Measurements from ENCODE around the gene SNCB.

Gene SNCB

GRCh38 chr5:176671399-176671798 is 41.1 kb upstream of the SNCB start:
- no peaks in the 10 kb centered on the region for H3K36me3 ChIP-seq (ENCODE audit: insufficient read depth, low read length)
- no peak overlapping the region for H2AFZ ChIP-seq (ENCODE audit: low read length, unreplicated experiment)
- peaks cover 10% of the 10 kb centered on the region for H3K4me1 ChIP-seq (ENCODE audit: control insufficient read depth, insufficient read depth, low read length, unreplicated experiment)
- H3K27me3 ChIP-seq (ENCODE audit: insufficient read depth, low read length): peaks cover 58% of the 10 kb centered on the region
- no peak overlapping the region for H3K27ac ChIP-seq (ENCODE audit: low read depth, low read length)
- no peaks in the 10 kb centered on the region for H3K79me2 ChIP-seq (ENCODE audit: control insufficient read depth, insufficient read depth, low read length, unreplicated experiment)
- H3K4me3 ChIP-seq (ENCODE audit: low read depth, low read length): no peak overlapping the region

- no peak overlapping the region for H3K4me3 ChIP-seq (ENCODE audit: low read depth, low read length)
- H3K27ac ChIP-seq (ENCODE audit: low read depth, low read length): no peak overlapping the region
- H2AFZ ChIP-seq (ENCODE audit: low read length, unreplicated experiment): no peak overlapping the region
- H3K36me3 ChIP-seq (ENCODE audit: insufficient read depth, low read length): no peaks in the 10 kb centered on the region
- H3K4me1 ChIP-seq (ENCODE audit: control insufficient read depth, insufficient read depth, low read length, unreplicated experiment): peaks cover under 1% of the 10 kb centered on the region
- no peaks in the 10 kb centered on the region for H3K79me2 ChIP-seq (ENCODE audit: control insufficient read depth, insufficient read depth, low read length, unreplicated experiment)
- peaks cover 64% of the 10 kb centered on the region for H3K27me3 ChIP-seq (ENCODE audit: insufficient read depth, low read length)
Measured at GRCh38 chr5:176670449-176670848, 40.1 kb upstream of the SNCB start.

DNA sequence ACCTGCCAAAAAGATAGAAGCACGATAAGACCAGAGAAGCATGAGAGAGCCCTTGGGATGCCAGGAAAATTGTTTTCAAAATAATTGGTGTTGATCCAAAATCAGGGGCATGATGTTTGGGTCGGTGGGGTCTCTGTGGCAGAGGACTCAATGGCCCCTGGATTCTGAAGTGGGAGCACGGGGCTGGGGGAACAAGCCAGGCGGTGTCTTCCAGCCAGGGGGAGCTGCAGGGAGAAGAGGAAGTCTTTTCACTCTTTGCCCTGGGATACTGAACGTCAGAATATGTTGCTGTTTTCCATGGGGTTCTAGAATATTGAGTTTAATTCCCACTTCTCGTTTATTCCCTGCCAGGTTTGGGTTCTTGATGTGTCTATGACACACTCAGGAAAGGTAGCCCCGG is 37.3 kb upstream of the SNCB start:
- Histone ChIP-seq H3K27ac (ENCODE audit: low read depth, low read length) (no peak overlapping the region), H3K36me3 (ENCODE audit: insufficient read depth, low read length) (no peaks in the 10 kb centered on the region), H3K27me3 (ENCODE audit: insufficient read depth, low read length) (peaks cover 81% of the 10 kb centered on the region), H3K4me1 (ENCODE audit: control insufficient read depth, insufficient read depth, low read length, unreplicated experiment) (no peaks in the 10 kb centered on the region), H3K79me2 (ENCODE audit: control insufficient read depth, insufficient read depth, low read length, unreplicated experiment) (no peaks in the 10 kb centered on the region), H2AFZ (ENCODE audit: low read length, unreplicated experiment) (no peak overlapping the region), H3K4me3 (ENCODE audit: low read depth, low read length) (no peak overlapping the region)

DNA sequence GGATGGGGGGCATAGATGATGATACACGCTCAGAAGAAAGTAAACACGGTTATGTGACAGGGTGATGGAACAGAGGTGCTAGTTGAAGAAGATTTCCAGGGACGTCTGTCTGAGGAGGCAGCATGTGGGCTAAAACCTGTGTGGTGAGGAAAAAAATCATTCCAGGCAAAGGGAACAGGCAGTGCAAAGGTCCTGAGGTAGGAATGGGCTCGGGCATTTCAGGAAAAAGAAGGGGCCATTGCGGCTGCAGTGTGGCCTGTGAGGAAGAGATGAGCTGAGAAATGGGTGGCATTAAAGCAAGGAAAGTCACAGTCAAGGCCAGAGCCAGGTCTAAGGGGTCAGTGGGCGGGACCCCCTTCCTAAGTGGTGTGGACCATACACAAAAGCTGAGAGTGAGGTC is 35.2 kb upstream of the SNCB start:
- Histone ChIP-seq H3K27me3 (ENCODE audit: insufficient read depth, low read length) (peaks cover 64% of the 10 kb centered on the region), H3K79me2 (ENCODE audit: control insufficient read depth, insufficient read depth, low read length, unreplicated experiment) (no peaks in the 10 kb centered on the region), H3K4me1 (ENCODE audit: control insufficient read depth, insufficient read depth, low read length, unreplicated experiment) (no peaks in the 10 kb centered on the region), H3K36me3 (ENCODE audit: insufficient read depth, low read length) (no peaks in the 10 kb centered on the region), H2AFZ (ENCODE audit: low read length, unreplicated experiment) (no peak overlapping the region), H3K27ac (ENCODE audit: low read depth, low read length) (no peak overlapping the region), H3K4me3 (ENCODE audit: low read depth, low read length) (no peak overlapping the region)

GRCh38 chr5:176664886-176665285 is 34.6 kb upstream of the SNCB start:
- Histone ChIP-seq H3K4me3 (ENCODE audit: low read depth, low read length) (no peak overlapping the region), H3K4me1 (ENCODE audit: control insufficient read depth, insufficient read depth, low read length, unreplicated experiment) (no peaks in the 10 kb centered on the region), H3K27ac (ENCODE audit: low read depth, low read length) (no peak overlapping the region), H3K27me3 (ENCODE audit: insufficient read depth, low read length) (peaks cover 58% of the 10 kb centered on the region), H3K36me3 (ENCODE audit: insufficient read depth, low read length) (no peaks in the 10 kb centered on the region), H2AFZ (ENCODE audit: low read length, unreplicated experiment) (no peak overlapping the region), H3K79me2 (ENCODE audit: control insufficient read depth, insufficient read depth, low read length, unreplicated experiment) (no peaks in the 10 kb centered on the region)

- Histone ChIP-seq H2AFZ (ENCODE audit: low read length, unreplicated experiment) (no peak overlapping the region), H3K4me1 (ENCODE audit: control insufficient read depth, insufficient read depth, low read length, unreplicated experiment) (no peaks in the 10 kb centered on the region), H3K36me3 (ENCODE audit: insufficient read depth, low read length) (no peaks in the 10 kb centered on the region), H3K79me2 (ENCODE audit: control insufficient read depth, insufficient read depth, low read length, unreplicated experiment) (no peaks in the 10 kb centered on the region), H3K4me3 (ENCODE audit: low read depth, low read length) (no peak overlapping the region), H3K27me3 (ENCODE audit: insufficient read depth, low read length) (peaks cover 54% of the 10 kb centered on the region), H3K27ac (ENCODE audit: low read depth, low read length) (no peak overlapping the region)
Measured at GRCh38 chr5:176664479-176664878, 34.1 kb upstream of the SNCB start.

- no peak overlapping the region for H3K27ac ChIP-seq (ENCODE audit: low read depth, low read length)
- peaks cover 45% of the 10 kb centered on the region for H3K27me3 ChIP-seq (ENCODE audit: insufficient read depth, low read length)
- H3K4me3 ChIP-seq (ENCODE audit: low read depth, low read length): no peak overlapping the region
- H2AFZ ChIP-seq (ENCODE audit: low read length, unreplicated experiment): no peak overlapping the region
- H3K36me3 ChIP-seq (ENCODE audit: insufficient read depth, low read length): no peaks in the 10 kb centered on the region
- peaks cover 8% of the 10 kb centered on the region for H3K4me1 ChIP-seq (ENCODE audit: control insufficient read depth, insufficient read depth, low read length, unreplicated experiment)
- H3K79me2 ChIP-seq (ENCODE audit: control insufficient read depth, insufficient read depth, low read length, unreplicated experiment): no peaks in the 10 kb centered on the region
Measured at GRCh38 chr5:176663566-176663965, 33.2 kb upstream of the SNCB start.

DNA sequence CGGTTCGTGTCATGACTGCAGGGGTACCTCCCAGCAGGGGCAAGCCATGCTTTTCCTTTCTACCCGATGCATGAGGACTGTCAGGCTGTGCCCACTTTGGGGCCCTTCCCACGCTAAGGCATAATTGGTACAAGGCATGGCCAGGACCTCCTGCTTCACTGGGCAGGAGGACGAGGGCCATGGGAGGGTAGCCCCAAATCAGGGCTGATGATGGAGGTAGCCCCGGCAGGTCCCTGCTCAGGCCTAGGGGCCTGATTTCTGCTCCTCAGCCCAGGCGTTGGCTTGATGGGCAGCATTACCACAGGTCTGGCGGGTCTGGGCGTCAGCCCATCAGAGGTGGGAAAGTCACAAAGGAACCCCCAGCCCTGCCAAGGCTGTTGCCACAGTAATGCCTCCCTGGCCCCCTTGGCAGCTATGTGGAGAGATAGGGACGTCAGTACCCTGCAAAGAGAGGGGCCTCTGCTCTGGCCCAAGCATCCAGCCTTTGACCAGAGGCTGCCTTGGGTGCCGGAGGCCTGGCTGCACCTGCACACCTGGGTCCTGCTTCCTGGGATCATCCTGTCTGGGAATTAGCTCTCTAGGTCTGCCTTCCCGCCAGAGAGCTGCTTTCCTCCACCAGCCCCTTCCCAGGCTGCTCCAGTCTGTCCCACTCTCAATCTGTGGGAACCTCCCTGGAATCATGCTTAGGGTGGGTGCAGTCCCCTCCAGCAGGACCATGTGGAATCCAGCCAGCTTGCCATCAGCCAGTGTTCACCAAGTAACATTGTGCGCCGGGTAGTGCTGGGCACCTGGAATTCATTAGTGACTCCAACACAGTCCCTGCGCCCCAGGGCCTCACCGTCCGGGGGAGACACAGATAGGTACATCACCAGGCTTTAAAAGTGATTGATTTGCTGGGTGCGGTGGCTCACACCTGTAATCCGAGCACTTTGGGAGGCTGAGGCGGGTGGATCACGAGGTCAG is 32.3 kb upstream of the SNCB start:
- Histone ChIP-seq H3K36me3 (ENCODE audit: insufficient read depth, low read length) (no peaks in the 10 kb centered on the region), H3K27me3 (ENCODE audit: insufficient read depth, low read length) (peaks cover 36% of the 10 kb centered on the region), H3K79me2 (ENCODE audit: control insufficient read depth, insufficient read depth, low read length, unreplicated experiment) (no peaks in the 10 kb centered on the region), H3K4me1 (ENCODE audit: control insufficient read depth, insufficient read depth, low read length, unreplicated experiment) (peaks cover 13% of the 10 kb centered on the region), H3K4me3 (ENCODE audit: low read depth, low read length) (no peak overlapping the region), H2AFZ (ENCODE audit: low read length, unreplicated experiment) (no peak overlapping the region), H3K27ac (ENCODE audit: low read depth, low read length) (no peak overlapping the region)

GRCh38 chr5:176661676-176662075 is 31.3 kb upstream of the SNCB start:
- Histone ChIP-seq H3K79me2 (ENCODE audit: control insufficient read depth, insufficient read depth, low read length, unreplicated experiment) (no peaks in the 10 kb centered on the region), H2AFZ (ENCODE audit: low read length, unreplicated experiment) (no peak overlapping the region), H3K27ac (ENCODE audit: low read depth, low read length) (no peak overlapping the region), H3K27me3 (ENCODE audit: insufficient read depth, low read length) (peaks cover 29% of the 10 kb centered on the region), H3K4me1 (ENCODE audit: control insufficient read depth, insufficient read depth, low read length, unreplicated experiment) (peaks cover 13% of the 10 kb centered on the region), H3K36me3 (ENCODE audit: insufficient read depth, low read length) (no peaks in the 10 kb centered on the region), H3K4me3 (ENCODE audit: low read depth, low read length) (no peak overlapping the region)

DNA sequence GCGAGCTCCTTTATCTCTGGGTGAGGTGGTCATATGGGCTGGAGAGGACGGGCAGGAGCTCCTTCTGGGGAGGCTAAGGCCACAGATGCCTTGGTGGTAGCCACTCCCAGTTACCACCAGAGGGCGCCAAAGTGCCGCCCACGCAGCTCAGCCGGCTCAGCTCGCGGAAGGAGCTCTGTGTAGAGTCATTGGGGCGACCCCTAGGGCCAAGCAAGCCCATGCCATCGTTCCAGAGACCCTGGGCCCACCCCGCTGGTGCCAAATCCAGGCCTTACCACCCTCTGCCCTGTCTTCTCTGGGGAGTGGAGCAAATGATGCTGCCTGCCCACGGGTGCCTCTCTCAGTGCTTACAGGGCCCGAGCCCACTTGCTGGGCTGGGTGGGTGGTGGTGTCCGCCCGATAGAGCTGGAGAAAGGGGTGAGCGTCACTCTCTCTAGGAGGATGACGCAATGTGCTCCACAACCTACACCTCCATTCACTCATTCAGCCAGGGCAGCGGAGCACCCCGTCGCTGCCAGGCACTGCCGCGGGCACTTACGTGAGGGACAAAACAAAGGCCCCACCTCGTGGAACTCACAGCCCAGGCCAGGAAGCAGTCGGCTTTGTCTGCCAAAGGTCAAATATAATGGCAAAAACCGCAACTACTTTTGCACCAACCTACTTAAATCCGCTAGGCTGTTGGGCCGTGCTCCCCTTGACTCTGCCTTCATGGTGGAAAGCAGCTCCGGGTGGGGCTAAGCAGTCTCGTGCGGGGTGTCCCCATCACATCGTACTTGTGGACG is 30.7 kb upstream of the SNCB start:
- Histone ChIP-seq H3K27me3 (ENCODE audit: insufficient read depth, low read length) (peaks cover 29% of the 10 kb centered on the region), H2AFZ (ENCODE audit: low read length, unreplicated experiment) (no peak overlapping the region), H3K4me3 (ENCODE audit: low read depth, low read length) (no peak overlapping the region), H3K27ac (ENCODE audit: low read depth, low read length) (no peak overlapping the region), H3K36me3 (ENCODE audit: insufficient read depth, low read length) (no peaks in the 10 kb centered on the region), H3K4me1 (ENCODE audit: control insufficient read depth, insufficient read depth, low read length, unreplicated experiment) (peaks cover 13% of the 10 kb centered on the region), H3K79me2 (ENCODE audit: control insufficient read depth, insufficient read depth, low read length, unreplicated experiment) (no peaks in the 10 kb centered on the region)

DNA sequence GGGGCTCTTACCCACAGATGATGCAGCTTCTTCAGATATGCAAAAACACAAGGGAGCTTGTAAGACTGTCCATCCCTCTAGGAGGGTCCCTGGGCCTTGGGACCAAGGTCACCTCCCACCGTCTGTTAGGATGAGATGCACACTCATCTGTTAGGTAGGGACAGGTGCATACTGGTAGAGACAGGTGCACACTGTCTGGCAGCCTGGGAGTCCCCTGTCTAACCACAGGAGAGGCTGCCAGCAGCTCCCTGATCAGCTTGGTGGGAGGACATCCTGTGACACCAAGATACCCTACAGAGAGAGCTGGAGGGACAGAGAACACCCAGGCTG is 30.2 kb upstream of the SNCB start:
- H3K79me2 ChIP-seq (ENCODE audit: control insufficient read depth, insufficient read depth, low read length, unreplicated experiment): no peaks in the 10 kb centered on the region
- H2AFZ ChIP-seq (ENCODE audit: low read length, unreplicated experiment): no peak overlapping the region
- peaks cover 23% of the 10 kb centered on the region for H3K27me3 ChIP-seq (ENCODE audit: insufficient read depth, low read length)
- no peaks in the 10 kb centered on the region for H3K36me3 ChIP-seq (ENCODE audit: insufficient read depth, low read length)
- no peak overlapping the region for H3K4me3 ChIP-seq (ENCODE audit: low read depth, low read length)
- H3K27ac ChIP-seq (ENCODE audit: low read depth, low read length): no peak overlapping the region
- H3K4me1 ChIP-seq (ENCODE audit: control insufficient read depth, insufficient read depth, low read length, unreplicated experiment): peaks cover 13% of the 10 kb centered on the region

All from ACC112 (cell line).